SU-DHL-6 (cell line): ENCODE measurements around the gene GSE1.

Source experiments
- EZH2phosphoT487 ChIP-seq: fragments of 200-600 bp; sonication (generic), shearing (Covaris generic); conservative IDR thresholded peaks from 2 replicates; pipeline ENCODE4 v1.6.1; 2018; ENCODE audit warnings: mild to moderate bottlenecking, antibody characterized with exemption, low read length, moderate library complexity, mixed read lengths
- TF ChIP-seq, protein P1 (sequence below): fragments of 200-600 bp; sonication (generic); IDR thresholded peaks from one replicate; pipeline ENCODE4 v1.5.1; 2017; ENCODE audit warnings: antibody characterized with exemption, mild to moderate bottlenecking, low read length, moderate library complexity; ENCODE audit not compliant: insufficient read depth, poor library complexity, severe bottlenecking

- TF ChIP-seq, protein P1, sequence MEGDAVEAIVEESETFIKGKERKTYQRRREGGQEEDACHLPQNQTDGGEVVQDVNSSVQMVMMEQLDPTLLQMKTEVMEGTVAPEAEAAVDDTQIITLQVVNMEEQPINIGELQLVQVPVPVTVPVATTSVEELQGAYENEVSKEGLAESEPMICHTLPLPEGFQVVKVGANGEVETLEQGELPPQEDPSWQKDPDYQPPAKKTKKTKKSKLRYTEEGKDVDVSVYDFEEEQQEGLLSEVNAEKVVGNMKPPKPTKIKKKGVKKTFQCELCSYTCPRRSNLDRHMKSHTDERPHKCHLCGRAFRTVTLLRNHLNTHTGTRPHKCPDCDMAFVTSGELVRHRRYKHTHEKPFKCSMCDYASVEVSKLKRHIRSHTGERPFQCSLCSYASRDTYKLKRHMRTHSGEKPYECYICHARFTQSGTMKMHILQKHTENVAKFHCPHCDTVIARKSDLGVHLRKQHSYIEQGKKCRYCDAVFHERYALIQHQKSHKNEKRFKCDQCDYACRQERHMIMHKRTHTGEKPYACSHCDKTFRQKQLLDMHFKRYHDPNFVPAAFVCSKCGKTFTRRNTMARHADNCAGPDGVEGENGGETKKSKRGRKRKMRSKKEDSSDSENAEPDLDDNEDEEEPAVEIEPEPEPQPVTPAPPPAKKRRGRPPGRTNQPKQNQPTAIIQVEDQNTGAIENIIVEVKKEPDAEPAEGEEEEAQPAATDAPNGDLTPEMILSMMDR = no peak
- no peak for TF ChIP-seq EZH2phosphoT487
These were observed 7.8 kb upstream of the GSE1 start for GRCh38 chr16:85605051-85605911.
